HepG2 (cell line): ENCODE data around the gene KCTD13. TPM values are rescaled to one million over a fixed set of nuclear protein-coding genes. Genes with fewer than 3 reads are reported as not detected.

Experiments
- ARID2 ChIP-seq: sonication (generic); formaldehyde crosslinking; IDR thresholded peaks from 2 replicates; pipeline ENCODE4 v1.8.1; 2022; ENCODE audit warnings: mild to moderate bottlenecking, missing genetic modification reagents, borderline replicate concordance
- CREB3 ChIP-seq: sonication (generic); formaldehyde crosslinking; IDR thresholded peaks from 2 replicates; pipeline ENCODE4 v1.5.0; 2020; ENCODE audit warnings: missing genetic modification reagents
- GATAD2A ChIP-seq: IDR thresholded peaks from 2 replicates; pipeline ENCODE4 v1.6.1; 2016
- HOXA9 ChIP-seq: sonication (generic); formaldehyde crosslinking; IDR thresholded peaks from 2 replicates; pipeline ENCODE4 v1.8.1; 2022; ENCODE audit warnings: missing genetic modification reagents, mild to moderate bottlenecking, moderate library complexity, borderline replicate concordance
- NFYC ChIP-seq: IDR thresholded peaks from 2 replicates; pipeline ENCODE4 v1.6.1; 2016; ENCODE audit warnings: missing genetic modification reagents, missing compliant biosample characterization
- PTBP1 ChIP-seq: fragments of 200-400 bp; formaldehyde crosslinking; IDR thresholded peaks from 2 replicates; pipeline ENCODE4 v1.6.1; 2018; ENCODE audit warnings: low read length, low read depth; ENCODE audit not compliant: poor library complexity, severe bottlenecking
- RAD21 ChIP-seq: fragments of 450-650 bp; formaldehyde crosslinking; IDR thresholded peaks from 2 replicates; pipeline ENCODE4 v1.5.0; 2020; ENCODE audit warnings: mild to moderate bottlenecking
- RBM22 ChIP-seq: fragments of 200-400 bp; formaldehyde crosslinking; optimal IDR thresholded peaks from 2 replicates; pipeline ENCODE3; 2017; ENCODE audit warnings: mild to moderate bottlenecking, low read length, moderate library complexity
- SALL2 ChIP-seq: sonication (generic); formaldehyde crosslinking; IDR thresholded peaks from 2 replicates; pipeline ENCODE4 v1.8.1; 2023; ENCODE audit warnings: mild to moderate bottlenecking, missing genetic modification reagents, inconsistent platforms
- SRF ChIP-seq: IDR thresholded peaks from 2 replicates; pipeline ENCODE4 v1.6.1; 2011; ENCODE audit warnings: mild to moderate bottlenecking, low read depth, low read length, moderate library complexity
- THAP9 ChIP-seq: sonication (generic); formaldehyde crosslinking; IDR thresholded peaks from 2 replicates; pipeline ENCODE4; 2020; ENCODE audit warnings: missing genetic modification reagents, mild to moderate bottlenecking, borderline replicate concordance
- XBP1 ChIP-seq: sonication (generic); formaldehyde crosslinking; IDR thresholded peaks from 2 replicates; pipeline ENCODE4 v1.5.0; 2020; ENCODE audit warnings: missing genetic modification reagents
- ZBTB40 ChIP-seq, 2 experiments: fragments of 450-650 bp in 1 of 2; sonication (generic) in 1 of 2; formaldehyde crosslinking in 1 of 2; IDR thresholded peaks; 2 replicates each; pipeline versions ENCODE4 v1.6.1 to v1.8.0; 2016 to 2022; ENCODE audit warnings: antibody characterized with exemption in 1 of 2, mild to moderate bottlenecking in 1 of 2, missing genetic modification reagents in 1 of 2
- ZNF282 ChIP-seq: fragments of 450-650 bp; IDR thresholded peaks from 2 replicates; pipeline ENCODE4 v1.6.1; 2018; ENCODE audit not compliant: partially characterized antibody
- ZNF547 ChIP-seq: sonication (generic); formaldehyde crosslinking; IDR thresholded peaks from 2 replicates; pipeline ENCODE4 v1.5.1; 2020; ENCODE audit warnings: mild to moderate bottlenecking, missing genetic modification reagents
- ZNF703 ChIP-seq: sonication (generic); formaldehyde crosslinking; IDR thresholded peaks from 2 replicates; pipeline ENCODE4 v1.5.1; 2020; ENCODE audit warnings: missing genetic modification reagents, mild to moderate bottlenecking, moderate library complexity, borderline replicate concordance
- polyA plus RNA-seq, 8 experiments: library from polyadenylated mRNA; depleted of rRNA in 3 of 8; stranded (reverse) in 7 of 8; unstranded in 1 of 8; fragments of >200 nt; fragmentation: Illumina TruSeq in 4 of 8; extraction: Trizol in 4 of 8; gene quantifications; 2 replicates each; pipeline versions ENCODE4 v1.2.1 to v1.2.3, GENCODE V29; 2011 to 2016; ENCODE audit warnings: low read depth in 4 of 8, missing spikeins in 1 of 8, mixed read lengths in 1 of 8; ENCODE audit not compliant: insufficient read depth in 1 of 8
- total RNA-seq, 5 experiments: library from RNA; depleted of rRNA; stranded (reverse); fragments of >200 nt; fragmentation: Illumina TruSeq; extraction: Trizol; gene quantifications; 2 replicates each; pipeline ENCODE4 v1.2.3, GENCODE V29; 2016; ENCODE audit warnings: low read depth in 1 of 5

The KCTD13 gene
- total and polyA plus RNA-seq, 2 of the 13 experiments (the other 11 are each of a cell fraction or from before 2014, with no cell fraction given) = 6.3 to 14.7 TPM

DNA sequence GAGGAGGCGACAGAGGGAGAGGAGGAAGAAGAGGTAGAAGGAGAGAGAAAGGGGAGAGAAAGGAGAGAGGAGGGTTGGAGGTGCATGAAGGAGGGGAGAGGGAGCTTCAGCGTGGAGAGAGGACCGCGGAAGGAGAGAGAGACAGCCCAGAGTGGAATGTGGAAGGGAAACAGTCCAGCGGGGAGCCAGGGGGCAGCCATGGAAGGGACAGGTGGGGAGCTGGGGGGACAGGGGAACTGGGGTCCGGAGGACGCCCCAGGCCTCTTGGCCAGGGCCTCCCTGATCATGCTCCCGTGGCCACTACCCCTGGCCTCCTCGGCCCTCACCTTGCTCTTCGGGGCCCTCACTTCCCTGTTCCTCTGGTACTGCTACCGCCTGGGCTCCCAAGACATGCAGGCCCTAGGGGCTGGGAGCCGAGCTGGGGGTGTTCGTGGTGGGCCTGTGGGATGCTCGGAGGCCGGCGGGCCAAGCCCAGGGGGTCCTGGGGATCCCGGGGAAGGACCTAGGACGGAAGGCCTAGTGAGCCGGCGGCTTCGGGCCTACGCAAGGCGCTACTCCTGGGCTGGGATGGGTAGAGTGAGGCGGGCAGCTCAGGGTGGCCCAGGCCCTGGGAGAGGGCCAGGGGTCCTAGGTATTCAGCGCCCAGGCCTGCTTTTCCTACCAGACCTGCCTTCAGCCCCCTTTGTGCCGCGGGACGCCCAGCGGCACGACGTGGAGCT is 25.0 kb downstream of the KCTD13 start (continued):
- TF ChIP-seq ARID2 (CRISPR knock-in tag) (no peak), ZBTB40 (IDR thresholded peaks at IDR 0.05) (no peak), ZBTB40 (CRISPR knock-in tag; IDR thresholded peaks at IDR 0.05) (peak; percentile 37; the same call in 1 of the 2 replicates), CREB3 (CRISPR knock-in tag) (no peak), GATAD2A (CRISPR knock-in tag) (no peak), HOXA9 (no peak), PTBP1 (no peak), NFYC (CRISPR knock-in tag) (no peak), XBP1 (CRISPR knock-in tag) (no peak), RBM22 (no peak), ZNF282 (no peak), SALL2 (no peak), RAD21 (CRISPR knock-in tag) (0 out of 2 replicates have a peak, but pooled peaks have one; percentile 17), ZNF703 (CRISPR knock-in tag) (no peak), THAP9 (CRISPR knock-in tag) (no peak), ZNF547 (CRISPR knock-in tag) (0 out of 2 replicates have a peak, but pooled peaks have one; percentile 69), SRF (no peak)
